H1 (cell line): ENCODE data around the gene CDK9. TPM values are rescaled to one million over a fixed set of nuclear protein-coding genes. Genes with fewer than 3 reads are reported as not detected.

ENCODE experiments used
- CTCF ChIA-PET: fragments of 300-600 bp; sonication (Branson Sonifier 250); formaldehyde crosslinking; loops from one replicate; lab custom pipeline; 2021; ENCODE audit not compliant: partially characterized antibody; lab: Charles Lee
- POLR2A ChIA-PET: fragments of 300-600 bp; sonication (Branson Sonifier 250); formaldehyde crosslinking; loops from one replicate; lab custom pipeline; 2021; ENCODE audit warnings: inconsistent platforms; ENCODE audit not compliant: partially characterized antibody; lab: Charles Lee
- DNase-seq, 2 experiments: peaks; one replicate each; pipeline versions ENCODE4 v3.0.0 to v3.0.0-alpha.2; 2010 to 2022; ENCODE audit warnings: low spot score in 2 of 2, low read depth in 1 of 2, mixed read lengths in 1 of 2
- FAIRE-seq: peaks from 2 replicates; lab custom pipeline; 2011; peaks lifted over from hg19 to GRCh38; lab: Jason Lieb, UNC
- H2AFZ ChIP-seq: 2 replicates; pipeline ENCODE4 v1.8.1; 2012; ENCODE audit warnings: low read length, inconsistent platforms
- H2AK5ac ChIP-seq: 2 replicates; pipeline ENCODE4 v1.6.1; 2013; ENCODE audit warnings: low read depth, low read length
- H2BK120ac ChIP-seq: replicated peaks from 2 replicates; pipeline ENCODE3; 2013; ENCODE audit warnings: low read depth, low read length, inconsistent platforms
- H2BK12ac ChIP-seq: 2 replicates; pipeline ENCODE4 v1.6.1; 2013; ENCODE audit warnings: low read depth, low read length
- H2BK15ac ChIP-seq: 2 replicates; pipeline ENCODE4 v1.6.1; 2013; ENCODE audit warnings: low read length
- H2BK20ac ChIP-seq: 2 replicates; pipeline ENCODE4 v1.6.1; 2013; ENCODE audit warnings: low read length
- H2BK5ac ChIP-seq: 2 replicates; pipeline ENCODE4 v1.6.1; 2013; ENCODE audit warnings: low read depth, low read length
- H3K14ac ChIP-seq: 2 replicates; pipeline ENCODE4 v1.6.1; 2013; ENCODE audit warnings: inconsistent platforms; ENCODE audit not compliant: insufficient read length
- H3K18ac ChIP-seq: 2 replicates; pipeline ENCODE4 v1.6.1; 2013; ENCODE audit warnings: low read length; ENCODE audit errors: extremely low read depth
- H3K23ac ChIP-seq: 2 replicates; pipeline ENCODE4 v1.6.1; 2013; ENCODE audit warnings: inconsistent platforms; ENCODE audit not compliant: insufficient read length
- H3K23me2 ChIP-seq: 2 replicates; pipeline ENCODE4 v1.6.1; 2013; ENCODE audit warnings: low read depth, low read length
- H3K27ac ChIP-seq: 2 replicates; pipeline ENCODE4 v1.6.1; 2011; ENCODE audit warnings: low read depth, low read length, inconsistent platforms
- H3K27me3 ChIP-seq, 4 experiments: replicated peaks in 1 of 4; 1 replicate in 1 of 4; 2 replicates in 3 of 4; pipeline versions ENCODE4 v1.6.1 to v1.8.1; 2011 to 2013; ENCODE audit warnings: low read length in 3 of 4, mild to moderate bottlenecking in 3 of 4, inconsistent platforms in 2 of 4, mixed read lengths in 2 of 4, moderate library complexity in 1 of 4; ENCODE audit not compliant: control insufficient read depth in 3 of 4, insufficient read depth in 3 of 4; ENCODE audit errors: extremely low read depth in 1 of 4
- H3K36me3 ChIP-seq, 4 experiments: 2 replicates each; pipeline versions ENCODE4 v1.6.1 to v1.8.1; 2011 to 2013; ENCODE audit warnings: mild to moderate bottlenecking in 4 of 4, low read length in 3 of 4, moderate library complexity in 2 of 4, control low read depth in 1 of 4, inconsistent platforms in 1 of 4; ENCODE audit not compliant: insufficient read depth in 4 of 4, control insufficient read depth in 2 of 4
- H3K4ac ChIP-seq: replicated peaks from 2 replicates; pipeline ENCODE3; 2013; ENCODE audit warnings: low read length, low read depth, mixed read lengths, inconsistent platforms; ENCODE audit not compliant: insufficient read length
- H3K4me1 ChIP-seq, 4 experiments: replicated peaks in 1 of 4; 1 replicate in 1 of 4; 2 replicates in 3 of 4; pipeline versions ENCODE4 v1.6.1 to v1.8.1; 2011 to 2013; ENCODE audit warnings: low read length in 3 of 4, inconsistent platforms in 2 of 4, mixed read lengths in 1 of 4; ENCODE audit not compliant: insufficient read depth in 4 of 4, control insufficient read depth in 3 of 4
- H3K4me2 ChIP-seq, 2 experiments: 2 replicates each; pipeline versions ENCODE4 v1.6.1 to v1.8.1; 2011 to 2013; ENCODE audit warnings: low read depth in 2 of 2, low read length in 2 of 2, control low read depth in 1 of 2, inconsistent platforms in 1 of 2, mild to moderate bottlenecking in 1 of 2; ENCODE audit not compliant: insufficient read depth in 1 of 2
- H3K4me3 ChIP-seq, 4 experiments: fragments of 200-600, 300-600 bp in 1 of 4; sonication (generic), shearing (Covaris generic), sonication (Bioruptor Twin) in 1 of 4; 2 replicates each; pipeline versions ENCODE4 v1.5.1 to v1.8.1; 2011 to 2016; ENCODE audit warnings: low read length in 4 of 4, low read depth in 3 of 4, control low read depth in 2 of 4, inconsistent platforms in 2 of 4, mild to moderate bottlenecking in 2 of 4, mixed read lengths in 1 of 4, moderate library complexity in 1 of 4; ENCODE audit not compliant: insufficient read depth in 2 of 4; ENCODE audit errors: extremely low read depth in 1 of 4
- H3K56ac ChIP-seq: replicated peaks from 2 replicates; pipeline ENCODE3; 2013; ENCODE audit warnings: low read depth, mild to moderate bottlenecking, mixed read lengths, low read length, inconsistent platforms; ENCODE audit not compliant: insufficient read length
- H3K79me1 ChIP-seq: 2 replicates; pipeline ENCODE4 v1.6.1; 2013; ENCODE audit warnings: low read depth, low read length, control low read depth
- H3K79me2 ChIP-seq, 2 experiments: 2 replicates each; pipeline versions ENCODE4 v1.6.1 to v1.8.1; 2012 to 2013; ENCODE audit warnings: low read length in 2 of 2, mild to moderate bottlenecking in 2 of 2, inconsistent platforms in 1 of 2; ENCODE audit not compliant: insufficient read depth in 2 of 2, control insufficient read depth in 1 of 2
- H3K9ac ChIP-seq, 4 experiments: replicated peaks in 1 of 4; 1 replicate in 1 of 4; 2 replicates in 3 of 4; pipeline versions ENCODE4 v1.6.1 to v1.8.1; 2011 to 2013; ENCODE audit warnings: low read depth in 3 of 4, low read length in 3 of 4, control low read depth in 2 of 4, mild to moderate bottlenecking in 2 of 4, moderate library complexity in 2 of 4, inconsistent platforms in 1 of 4; ENCODE audit errors: extremely low read depth in 1 of 4
- H3K9me3 ChIP-seq, 2 experiments: 2 replicates each; pipeline versions ENCODE4 v1.6.1 to v1.8.1; 2012 to 2013; ENCODE audit warnings: mild to moderate bottlenecking in 2 of 2, moderate library complexity in 2 of 2, control low read depth in 1 of 2, inconsistent platforms in 1 of 2, low read depth in 1 of 2, low read length in 1 of 2, mixed read lengths in 1 of 2; ENCODE audit not compliant: insufficient read depth in 2 of 2
- H4K20me1 ChIP-seq, 2 experiments: replicated peaks in 1 of 2; 2 replicates each; pipeline versions ENCODE3 to v1.8.1; 2011 to 2013; ENCODE audit warnings: inconsistent platforms in 2 of 2, low read length in 2 of 2, mild to moderate bottlenecking in 1 of 2; ENCODE audit not compliant: insufficient read depth in 2 of 2, control insufficient read depth in 1 of 2
- H4K5ac ChIP-seq: 2 replicates; pipeline ENCODE4 v1.6.1; 2013; ENCODE audit warnings: low read length, low read depth, mixed read lengths, inconsistent platforms; ENCODE audit not compliant: insufficient read length
- H4K8ac ChIP-seq: 2 replicates; pipeline ENCODE4 v1.8.0; 2013; ENCODE audit warnings: mild to moderate bottlenecking, moderate library complexity, low read length, inconsistent platforms; ENCODE audit not compliant: insufficient read depth; ENCODE audit errors: extremely low read depth
- H4K91ac ChIP-seq: replicated peaks from 2 replicates; pipeline ENCODE3; 2013; ENCODE audit warnings: low read length, mixed read lengths, inconsistent platforms; ENCODE audit not compliant: insufficient read length
- BCL11A ChIP-seq, 2 experiments: IDR thresholded peaks; one replicate each; pipeline ENCODE4 v1.6.1; 2011; ENCODE audit warnings: low read depth in 2 of 2, low read length in 2 of 2, mild to moderate bottlenecking in 2 of 2
- POLR2AphosphoS5 ChIP-seq: IDR thresholded peaks from 2 replicates; pipeline ENCODE4 v1.6.1; 2011; ENCODE audit warnings: low read depth, low read length
- WGBS, 2 experiments: shearing (Covaris generic) in 1 of 2; methylation state at CpG; one replicate each; pipeline versions ENCODE4 v1.1.6 to v1.1.7; 2013 to 2015; ENCODE audit warnings: low lambda C conversion rate in 2 of 2, mixed read lengths in 2 of 2, inconsistent platforms in 1 of 2, low coverage in 1 of 2, missing lambda C conversion rate in 1 of 2; ENCODE audit not compliant: insufficient replicate concordance in 2 of 2, insufficient coverage in 1 of 2, insufficient read length in 1 of 2; ENCODE audit errors: extremely low coverage in 1 of 2, missing lambda C conversion rate in 1 of 2; 5-methylcytosine and 5-hydroxymethylcytosine counted together
- polyA plus RNA-seq, 7 experiments: library from polyadenylated mRNA; depleted of rRNA in 3 of 7; stranded (reverse) in 5 of 7; unstranded in 2 of 7; fragments of >200 nt in 5 of 7; fragments of 200-250 nt in 2 of 7; gene quantifications; 1 replicate in 5 of 7; 2 replicates in 1 of 7; 4 replicates in 1 of 7; pipeline versions ENCODE4 v1.2.1 to v1.2.3, GENCODE V29; 2011 to 2013; ENCODE audit warnings: missing spikeins in 2 of 7, mixed read lengths in 2 of 7
- total RNA-seq: library from RNA; stranded (reverse); fragmentation: NEBNext Ultra II Directional; extraction: Animal tissue kit (Norgen Biotek cat#: 25700); gene quantifications from 2 replicates; pipeline ENCODE4 v1.2.1, GENCODE V29; 2021

CDK9 gene
- total and polyA plus RNA-seq, 2 of the 8 experiments (the other 6 are each of a cell fraction or from before 2014, with no cell fraction given), result 69.1 to 87.5 TPM

DNA sequence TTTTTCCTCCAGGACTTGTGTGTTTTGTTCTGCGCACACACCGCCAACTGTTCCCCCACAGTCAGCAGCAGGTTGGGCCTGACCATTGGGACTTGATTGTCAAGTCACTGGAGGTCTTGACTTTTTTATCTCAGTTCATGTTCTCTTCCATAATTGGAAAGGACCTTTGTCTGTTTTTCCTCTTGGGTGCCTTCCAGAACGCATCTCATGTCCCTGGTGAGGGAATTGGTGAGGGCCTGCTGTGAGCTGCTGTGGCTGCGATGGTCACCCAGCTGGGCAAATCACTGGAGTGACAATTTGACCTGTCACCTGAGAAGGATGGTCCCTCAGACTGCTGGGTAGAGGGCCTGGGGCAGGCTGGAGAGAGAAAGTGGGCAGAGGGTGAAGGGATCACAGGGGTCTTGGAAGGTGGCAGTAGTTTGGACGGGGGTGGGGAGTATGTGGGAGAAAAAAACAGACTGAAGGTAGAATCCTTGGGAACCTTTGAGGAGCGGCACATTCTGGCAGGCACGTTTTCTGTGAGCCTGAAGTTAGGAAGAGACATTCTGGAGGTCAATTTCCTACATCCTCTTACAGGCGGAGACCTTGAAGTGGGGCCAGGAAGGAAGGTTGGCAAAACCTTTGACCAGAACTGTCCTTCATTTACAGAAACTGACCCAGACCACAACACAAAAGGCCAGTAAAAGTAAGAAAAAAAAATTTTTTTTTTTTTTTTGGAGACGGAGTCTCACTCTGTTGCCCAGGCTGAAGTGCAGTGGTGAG, 4.4 kb downstream of the CDK9 start:
- Histone ChIP-seq H2AK5ac (no peak overlapping the region), H4K91ac (no peak overlapping the region), H3K9me3 (no peaks in the 10 kb centered on the region), H3K79me1 (peaks cover 10% of the 10 kb centered on the region), H2BK15ac (no peak overlapping the region), H3K27me3 (no peaks in the 10 kb centered on the region), H3K18ac (no peak overlapping the region), H3K23ac (no peak overlapping the region), H3K4ac (no peak overlapping the region), H4K5ac (no peak overlapping the region), H3K27ac (no peak overlapping the region), H4K20me1 (peaks cover 25 to 30% of the 10 kb centered on the region in 2 experiments), H2AFZ (no peak overlapping the region), H2BK5ac (no peak overlapping the region), H3K4me2 (no peak overlapping the region), H3K36me3 (peaks cover 29 to 53% (median 45%) of the 10 kb centered on the region in 4 experiments), H3K9ac (no peak overlapping the region), H2BK20ac (no peak overlapping the region), H4K8ac (no peak overlapping the region; the same call in 1 of the 2 replicates), H3K4me1 (peaks cover 0 to 2% (median 0%) of the 10 kb centered on the region in 4 experiments; a peak in 2 of 7 replicates), H2BK120ac (no peak overlapping the region), H2BK12ac (no peak overlapping the region), H3K79me2 (peaks cover 3 to 37% of the 10 kb centered on the region in 2 experiments; a peak in 2 of 4 replicates), H3K23me2 (no peaks in the 10 kb centered on the region), H3K14ac (no peak overlapping the region), H3K4me3 (no peak overlapping the region), H3K56ac (no peak overlapping the region)
- CTCF ChIA-PET, result interaction anchor here (0.7 to 16.2 kb wide), 10 partner anchors 11 to 881 kb away, joined by 3 to 227 read pairs (median 3); no protein-coding TSS in a partner anchor
- no peak for FAIRE-seq
- DNase-seq, result no peak
- 94% methylated on average over 9 of the region's 9 CpGs; no CpG with 5 or more reads in 1 of the 2 experiments for WGBS, 2 experiments
- POLR2A ChIA-PET, result interaction anchor here (0.7 to 10.2 kb wide), 10 partner anchors 10 to 282 kb away, joined by 3 to 140 read pairs (median 4); partner anchors contain the start of genes ENG, FPGS and PIP5KL1
- TF ChIP-seq BCL11A (IDR thresholded peaks at IDR 0.05; ENCODE audit: low read depth in 2 of 2, low read length in 2 of 2) (no peak), POLR2AphosphoS5 (0 out of 2 replicates have a peak, but pooled peaks have one; percentile 18)
